RKO (cell line): ENCODE results near the gene FSD1L.
"Not testable (repeated sequence)": the region's sequence is repeated elsewhere in the genome, so short reads cannot be mapped to it uniquely, and the experiment has no call there.

Experiments used
- DNase-seq: peaks from one replicate; pipeline ENCODE4 v3.0.0-alpha.2; 2016; ENCODE audit warnings: low spot score

FSD1L gene

GRCh38 chr9:105485131-105485530, 37.3 kb downstream of the FSD1L start:
- no peak for DNase-seq

GRCh38 chr9:105496826-105497225, 49.0 kb downstream of the FSD1L start:
- DNase-seq = no peak

- DNase-seq = no peak
These were observed 49.9 kb downstream of the FSD1L start for GRCh38 chr9:105497704-105498103.

- DNase-seq = no peak
These were observed 52.4 kb downstream of the FSD1L start for GRCh38 chr9:105500108-105500766.

GRCh38 chr9:105501414-105501813, 53.6 kb downstream of the FSD1L start:
- DNase-seq = no peak

- no peak for DNase-seq
These were observed 54.4 kb downstream of the FSD1L start for GRCh38 chr9:105502276-105502675.

- no peak for DNase-seq
These were observed 56.0 kb downstream of the FSD1L start for GRCh38 chr9:105503881-105504280.

- no peak for DNase-seq
These were observed 59.4 kb downstream of the FSD1L start for GRCh38 chr9:105507096-105507790.

GRCh38 chr9:105508530-105508929, 60.7 kb downstream of the FSD1L start:
- DNase-seq = no peak

GRCh38 chr9:105510024-105510423, 62.2 kb downstream of the FSD1L start:
- peak; percentile 31 for DNase-seq

GRCh38 chr9:105511446-105511845, 63.6 kb downstream of the FSD1L start:
- no peak for DNase-seq

GRCh38 chr9:105515811-105516413, 68.1 kb downstream of the FSD1L start:
- no peak for DNase-seq

- not testable (repeated sequence) for DNase-seq
These were observed 72.0 kb downstream of the FSD1L start for GRCh38 chr9:105519710-105520369.

GRCh38 chr9:105520992-105521391, 73.2 kb downstream of the FSD1L start:
- not testable (repeated sequence) for DNase-seq

GRCh38 chr9:105522618-105523385, 75.0 kb downstream of the FSD1L start:
- DNase-seq = not testable (repeated sequence)

- no peak for DNase-seq
These were observed 83.7 kb downstream of the FSD1L start for GRCh38 chr9:105531530-105531929.

- no peak for DNase-seq
These were observed 88.3 kb downstream of the FSD1L start for GRCh38 chr9:105535920-105536668.

GRCh38 chr9:105539452-105539851, 91.6 kb downstream of the FSD1L start:
- DNase-seq = peak; percentile 29

- no peak for DNase-seq
These were observed 94.0 kb downstream of the FSD1L start for GRCh38 chr9:105541838-105542237.

- no peak for DNase-seq
These were observed 106.2 kb downstream of the FSD1L start for GRCh38 chr9:105554042-105554441.
